ENCODE data around the gene CERS1.

CERS1 gene

GRCh38 chr19:18897094-18898029, 1.4 kb upstream of the CERS1 start:
- no peak for DNase-seq

DNA sequence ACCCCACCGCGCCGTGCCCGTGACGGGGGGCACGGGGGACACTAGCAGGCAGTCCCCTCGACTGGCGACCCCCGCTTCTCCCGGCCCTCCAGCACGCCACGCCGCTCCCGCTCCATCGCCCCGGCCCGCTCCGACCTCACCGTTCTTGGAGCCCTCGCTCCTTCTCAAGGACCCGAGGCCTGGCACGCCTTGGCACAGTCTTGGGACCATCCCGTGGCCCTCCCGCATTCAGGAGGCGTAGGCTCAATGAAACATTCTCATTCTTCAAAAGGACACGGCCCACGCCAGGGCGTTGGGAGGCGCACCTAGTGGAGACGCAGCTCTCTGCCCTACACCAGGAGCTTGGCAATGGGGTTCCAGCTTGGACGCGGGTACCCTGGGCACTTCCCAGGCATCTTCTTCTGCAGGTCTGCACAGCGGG, 473 bp upstream of the CERS1 start:
- DNase-seq: no peak

- no peak for DNase-seq
These were observed 727 bp downstream of the CERS1 start for GRCh38 chr19:18895038-18895823.

- DNase-seq: no peak
These were observed 1.5 kb downstream of the CERS1 start for GRCh38 chr19:18894254-18895037.

- DNase-seq: no peak
These were observed 2.2 kb downstream of the CERS1 start for GRCh38 chr19:18893587-18894253.

GRCh38 chr19:18889949-18890745, 5.8 kb downstream of the CERS1 start:
- no peak for DNase-seq

- no peak for DNase-seq
These were observed 9.0 kb downstream of the CERS1 start for GRCh38 chr19:18886972-18887371.

DNA sequence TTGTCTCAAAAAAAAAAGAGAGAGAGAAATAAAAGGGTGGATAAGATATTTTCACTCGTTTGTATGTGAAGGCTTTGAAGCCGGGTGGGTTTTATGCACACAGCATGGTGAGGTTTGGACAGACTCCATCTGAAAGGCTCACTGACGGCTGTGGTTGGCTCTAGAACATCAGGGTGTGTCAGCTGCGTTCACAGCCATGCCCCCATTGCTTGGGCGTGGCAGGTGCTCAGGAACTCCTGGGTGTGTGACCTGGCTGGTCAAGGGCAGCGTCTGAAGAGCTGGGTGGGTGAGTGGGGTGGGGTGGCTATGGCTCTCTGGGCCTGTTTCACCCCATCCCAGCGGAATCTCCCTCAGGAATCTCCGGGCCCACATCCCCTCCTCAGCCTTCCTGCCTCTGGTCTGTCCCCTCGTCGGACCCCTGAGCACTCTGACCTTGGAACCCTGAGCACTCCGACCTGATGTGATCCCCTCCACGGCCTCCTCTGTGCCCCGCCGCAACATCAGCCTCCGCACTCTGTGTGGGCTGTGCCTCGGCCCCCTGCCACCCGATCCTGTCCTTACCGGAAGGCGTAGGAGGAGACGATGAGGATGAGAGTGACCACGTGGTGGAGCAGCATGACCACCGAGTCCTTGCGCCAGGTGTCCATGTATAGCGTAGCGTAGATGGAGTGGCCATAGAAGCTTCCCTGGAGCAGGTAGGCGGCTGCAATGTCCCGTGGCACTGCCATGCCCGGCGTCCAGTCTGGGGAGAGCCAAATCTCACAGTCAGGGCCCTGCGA, 12.2 kb downstream of the CERS1 start:
- DNase-seq: no peak

DNA sequence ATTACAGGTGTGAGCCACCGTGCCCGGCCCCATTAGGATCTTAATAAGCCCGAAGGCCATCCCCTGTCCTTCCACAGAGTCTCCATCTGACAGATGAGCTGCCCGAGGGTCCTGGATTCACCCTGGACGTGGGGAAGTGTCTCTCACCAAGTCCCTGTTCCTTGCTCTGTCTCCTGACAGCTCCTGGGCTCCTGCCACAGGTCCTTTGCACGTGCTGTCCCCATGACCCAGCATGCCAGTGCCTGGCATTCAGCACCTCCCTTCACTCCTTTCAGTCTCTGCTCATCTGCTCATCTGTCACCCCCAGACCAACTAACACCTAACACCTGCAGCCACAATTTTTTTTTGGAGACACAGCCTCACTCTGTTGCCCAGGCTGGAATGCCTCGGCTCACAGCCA, 14.5 kb downstream of the CERS1 start:
- DNase-seq: no peak

- DNase-seq: peak; percentile 52
These were observed 16.2 kb downstream of the CERS1 start for GRCh38 chr19:18879579-18880373.

- no peak for DNase-seq
These were observed 16.9 kb downstream of the CERS1 start for GRCh38 chr19:18878858-18879578.

GRCh38 chr19:18878058-18878797, 17.7 kb downstream of the CERS1 start:
- no peak for DNase-seq

DNA sequence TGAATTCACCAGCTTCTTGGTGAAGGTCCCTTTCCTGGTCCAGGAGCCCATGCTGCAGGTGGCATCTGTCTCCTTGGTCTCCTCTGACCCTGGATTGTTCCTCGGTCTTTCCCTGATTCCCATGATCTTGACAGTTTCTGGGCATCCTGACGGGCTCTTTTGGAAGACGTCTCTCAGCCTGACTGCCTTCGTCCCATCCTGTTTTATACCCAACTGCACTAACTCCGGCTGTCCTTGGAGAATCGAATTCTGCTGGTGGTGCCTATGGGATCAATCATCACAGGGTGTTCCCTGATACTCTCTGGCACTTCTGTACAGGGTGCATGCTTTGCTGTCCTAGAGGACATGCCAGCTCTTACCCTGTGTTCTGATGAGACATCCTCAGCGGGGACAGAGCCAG, 19.1 kb downstream of the CERS1 start:
- no peak for DNase-seq

- DNase-seq: no peak
These were observed 20.2 kb downstream of the CERS1 start for GRCh38 chr19:18875726-18876125.

GRCh38 chr19:18871543-18871942, 24.4 kb downstream of the CERS1 start:
- DNase-seq: no peak

- DNase-seq: no peak
These were observed 25.3 kb downstream of the CERS1 start for GRCh38 chr19:18870531-18871172.

DNA sequence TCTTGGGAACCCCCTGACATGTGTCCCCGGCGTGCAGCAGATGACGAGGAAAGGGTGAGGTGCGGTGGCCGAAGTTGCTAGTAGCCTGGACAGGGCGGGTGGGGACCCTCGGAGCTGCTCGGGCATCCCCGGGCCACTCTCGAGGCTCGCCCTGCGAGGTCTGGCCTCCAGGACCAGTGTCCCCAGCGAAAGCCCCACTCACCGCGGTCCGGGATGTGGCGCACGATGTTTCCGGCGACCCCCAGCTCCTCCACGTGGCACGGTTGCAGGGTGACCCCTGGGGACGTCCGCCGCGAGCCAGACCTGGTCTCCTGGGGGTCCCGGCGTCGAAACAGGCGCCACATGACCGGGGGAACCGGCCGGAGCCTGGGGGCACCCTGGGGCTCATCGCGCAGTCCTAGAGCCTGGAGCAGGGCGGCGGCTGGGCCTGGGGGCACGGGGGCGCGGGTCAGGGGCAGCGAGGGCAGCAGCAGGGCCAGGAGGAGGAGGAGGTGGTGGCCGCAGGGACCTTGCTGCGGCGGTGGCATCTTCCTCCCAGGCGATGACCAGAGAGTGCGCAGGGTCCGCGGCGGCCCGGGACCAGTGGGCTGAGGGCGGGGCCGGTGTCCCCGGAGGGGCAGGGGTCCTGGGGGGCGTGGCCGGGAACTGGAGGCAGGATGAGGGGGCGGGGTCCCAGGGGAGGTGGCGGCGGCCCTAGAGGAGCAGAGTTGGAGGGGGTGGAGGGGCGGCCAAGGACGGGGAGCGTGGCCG, 26.0 kb downstream of the CERS1 start:
- no peak for DNase-seq

All from NCI-H526 treated with DMSO at 0.1 percent for 48 hours (cell line).